ENCODE data around the gene MACROH2A1. TPM values are rescaled to one million over a fixed set of nuclear protein-coding genes. Genes with fewer than 3 reads are reported as not detected.

Gene MACROH2A1
- total RNA-seq, 1 donor from 2014 or later = 190 TPM

- no peak for DNase-seq (ENCODE audit: extremely low spot score in 2 of 2)
- Histone ChIP-seq H3K4me1 (peaks cover 50% of the 10 kb centered on the region), H3K27me3 (no peaks in the 10 kb centered on the region), H3K9me3 (no peaks in the 10 kb centered on the region), H3K4me3 (no peak overlapping the region), H3K27ac (no peak overlapping the region), H3K36me3 (peaks cover 3 to 22% of the 10 kb centered on the region in 2 donors)
- intact Hi-C loops (cut with DNase I) = no loop called here
- no peak for TF ChIP-seq POLR2AphosphoS5 (IDR thresholded peaks at IDR 0.05; ENCODE audit: insufficient read depth in 1 of 2, low read depth in 1 of 2)
- TF ChIP-seq CTCF (IDR thresholded peaks at IDR 0.05) = no peak
- TF ChIP-seq POLR2A (IDR thresholded peaks at IDR 0.05) = no peak
These were observed 13.5 kb downstream of the MACROH2A1 start for GRCh38 chr5:135385576-135385975.

- peak in 1 of 2 donors; percentile 54 for DNase-seq (ENCODE audit: extremely low spot score in 2 of 2)
- H3K4me1 ChIP-seq = peaks cover 51% of the 10 kb centered on the region
- H3K36me3 ChIP-seq = peaks cover 3 to 27% of the 10 kb centered on the region in 2 donors
- H3K9me3 ChIP-seq = no peaks in the 10 kb centered on the region
- intact Hi-C loops (cut with DNase I) = no loop called here
- no peak for TF ChIP-seq POLR2A (IDR thresholded peaks at IDR 0.05)
- TF ChIP-seq POLR2AphosphoS5 (IDR thresholded peaks at IDR 0.05; ENCODE audit: insufficient read depth in 1 of 2, low read depth in 1 of 2) = no peak
- TF ChIP-seq CTCF (IDR thresholded peaks at IDR 0.05) = no peak
- no peaks in the 10 kb centered on the region for H3K27me3 ChIP-seq
- H3K4me3 ChIP-seq = no peak overlapping the region
- H3K27ac ChIP-seq = no peak overlapping the region
These were observed 14.1 kb downstream of the MACROH2A1 start for GRCh38 chr5:135384898-135385297.

- Histone ChIP-seq H3K9me3 (no peaks in the 10 kb centered on the region), H3K27me3 (no peaks in the 10 kb centered on the region), H3K27ac (no peak overlapping the region), H3K4me3 (no peak overlapping the region), H3K36me3 (peaks cover 3 to 27% of the 10 kb centered on the region in 2 donors), H3K4me1 (peaks cover 57% of the 10 kb centered on the region)
- intact Hi-C loops (cut with DNase I) = no loop called here
- no peak for TF ChIP-seq POLR2A (IDR thresholded peaks at IDR 0.05)
- no peak for TF ChIP-seq CTCF (IDR thresholded peaks at IDR 0.05)
- no peak for TF ChIP-seq POLR2AphosphoS5 (IDR thresholded peaks at IDR 0.05; ENCODE audit: insufficient read depth in 1 of 2, low read depth in 1 of 2)
- DNase-seq (ENCODE audit: extremely low spot score in 2 of 2) = peak in 1 of 2 donors; percentile 44
These were observed 15.1 kb downstream of the MACROH2A1 start for GRCh38 chr5:135383803-135384495.

GRCh38 chr5:135382981-135383380 lies 16.1 kb downstream of the MACROH2A1 start:
- TF ChIP-seq CTCF (IDR thresholded peaks at IDR 0.05) = no peak
- no peak for TF ChIP-seq POLR2AphosphoS5 (IDR thresholded peaks at IDR 0.05; ENCODE audit: insufficient read depth in 1 of 2, low read depth in 1 of 2)
- no peak for TF ChIP-seq POLR2A (IDR thresholded peaks at IDR 0.05)
- no peaks in the 10 kb centered on the region for H3K9me3 ChIP-seq
- H3K36me3 ChIP-seq = peaks cover 0 to 34% of the 10 kb centered on the region in 2 donors
- peaks cover 59% of the 10 kb centered on the region for H3K4me1 ChIP-seq
- intact Hi-C loops (cut with DNase I) = no loop called here
- no peaks in the 10 kb centered on the region for H3K27me3 ChIP-seq
- no peak for DNase-seq (ENCODE audit: extremely low spot score in 2 of 2)
- no peak overlapping the region for H3K4me3 ChIP-seq
- H3K27ac ChIP-seq = no peak overlapping the region

GRCh38 chr5:135382106-135382790 lies 16.8 kb downstream of the MACROH2A1 start:
- H3K27me3 ChIP-seq = no peaks in the 10 kb centered on the region
- DNase-seq (ENCODE audit: extremely low spot score in 2 of 2) = no peak
- H3K4me1 ChIP-seq = peaks cover 53% of the 10 kb centered on the region
- H3K36me3 ChIP-seq = peaks cover 0 to 40% of the 10 kb centered on the region in 2 donors
- intact Hi-C loops (cut with DNase I) = no loop called here
- no peaks in the 10 kb centered on the region for H3K9me3 ChIP-seq
- no peak overlapping the region for H3K27ac ChIP-seq
- TF ChIP-seq CTCF (IDR thresholded peaks at IDR 0.05) (no peak), POLR2A (IDR thresholded peaks at IDR 0.05) (no peak), POLR2AphosphoS5 (IDR thresholded peaks at IDR 0.05; ENCODE audit: insufficient read depth in 1 of 2, low read depth in 1 of 2) (no peak)
- no peak overlapping the region for H3K4me3 ChIP-seq

Data from vagina (tissue), 2 donors.